Iris pigment epithelial cell (primary cell): ENCODE results near the gene PCID2.

Source experiments
- DNase-seq: peaks from one replicate; pipeline ENCODE4 v3.0.0-alpha.2; 2011; ENCODE audit warnings: low read depth

The PCID2 gene

DNA sequence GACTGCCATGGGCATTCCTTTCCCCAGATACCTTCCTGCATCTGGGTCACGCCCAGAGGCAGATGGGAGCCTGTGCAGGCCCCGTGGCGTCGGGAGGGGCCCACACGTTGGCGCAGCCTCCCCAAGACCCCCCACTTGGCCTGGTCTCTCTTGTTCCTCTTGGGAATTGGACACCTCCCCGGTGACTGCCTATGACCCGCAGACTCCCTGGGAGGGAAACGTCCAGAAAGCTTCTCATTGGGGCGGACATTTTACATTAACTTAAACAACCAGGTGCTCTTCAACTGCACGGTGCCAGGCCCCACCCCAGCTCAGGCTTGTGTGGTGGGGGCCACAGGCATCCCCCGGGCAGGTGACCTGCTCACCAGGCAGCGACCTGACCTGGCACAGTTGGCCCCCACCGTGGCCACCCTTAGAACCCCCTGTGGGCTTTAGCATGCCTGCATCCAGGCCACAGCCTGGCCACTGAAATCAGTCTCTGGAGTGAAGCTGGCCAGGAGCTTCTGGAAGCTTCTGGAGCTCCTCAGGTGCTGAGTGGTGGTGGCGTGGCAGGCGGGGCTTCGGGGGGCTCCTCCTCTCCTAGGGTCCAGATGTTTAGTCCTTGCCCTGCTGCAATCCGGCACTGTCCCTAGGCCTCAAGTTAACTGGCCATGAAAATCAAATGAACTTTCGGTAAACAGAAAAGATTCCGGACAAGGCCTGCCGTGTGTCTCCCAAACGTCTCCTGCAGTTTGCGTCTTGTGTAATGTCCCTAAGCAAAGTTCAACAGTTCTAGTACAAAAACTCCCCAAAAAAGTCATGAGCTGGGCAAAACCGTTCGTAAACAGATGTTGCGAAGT lies 58.5 kb downstream of the PCID2 start:
- DNase-seq: no peak

DNA sequence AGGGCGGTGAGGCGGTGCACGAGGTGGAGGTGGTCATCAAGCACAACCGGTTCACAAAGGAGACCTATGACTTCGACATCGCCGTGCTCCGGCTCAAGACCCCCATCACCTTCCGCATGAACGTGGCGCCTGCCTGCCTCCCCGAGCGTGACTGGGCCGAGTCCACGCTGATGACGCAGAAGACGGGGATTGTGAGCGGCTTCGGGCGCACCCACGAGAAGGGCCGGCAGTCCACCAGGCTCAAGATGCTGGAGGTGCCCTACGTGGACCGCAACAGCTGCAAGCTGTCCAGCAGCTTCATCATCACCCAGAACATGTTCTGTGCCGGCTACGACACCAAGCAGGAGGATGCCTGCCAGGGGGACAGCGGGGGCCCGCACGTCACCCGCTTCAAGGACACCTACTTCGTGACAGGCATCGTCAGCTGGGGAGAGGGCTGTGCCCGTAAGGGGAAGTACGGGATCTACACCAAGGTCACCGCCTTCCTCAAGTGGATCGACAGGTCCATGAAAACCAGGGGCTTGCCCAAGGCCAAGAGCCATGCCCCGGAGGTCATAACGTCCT lies 59.4 kb downstream of the PCID2 start:
- DNase-seq: no peak

DNA sequence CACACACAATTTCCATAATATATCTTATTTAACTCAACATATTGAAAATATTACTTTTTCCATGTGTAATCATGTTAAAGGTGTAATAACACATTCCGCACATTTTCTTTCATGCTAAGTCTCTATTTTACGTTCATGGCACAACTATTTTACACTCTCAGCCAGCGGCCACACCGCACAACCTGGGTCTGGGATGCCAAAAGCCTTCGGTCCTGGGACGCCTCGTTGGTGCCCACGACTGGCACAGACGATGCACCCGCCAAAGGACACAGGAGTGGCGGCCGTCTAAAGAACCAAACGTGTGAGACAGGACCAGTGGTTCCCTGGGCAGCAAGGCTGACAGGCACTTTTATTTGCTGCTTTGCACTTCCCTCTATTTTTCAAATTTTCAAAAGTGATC lies 60.1 kb downstream of the PCID2 start:
- DNase-seq: no peak

DNA sequence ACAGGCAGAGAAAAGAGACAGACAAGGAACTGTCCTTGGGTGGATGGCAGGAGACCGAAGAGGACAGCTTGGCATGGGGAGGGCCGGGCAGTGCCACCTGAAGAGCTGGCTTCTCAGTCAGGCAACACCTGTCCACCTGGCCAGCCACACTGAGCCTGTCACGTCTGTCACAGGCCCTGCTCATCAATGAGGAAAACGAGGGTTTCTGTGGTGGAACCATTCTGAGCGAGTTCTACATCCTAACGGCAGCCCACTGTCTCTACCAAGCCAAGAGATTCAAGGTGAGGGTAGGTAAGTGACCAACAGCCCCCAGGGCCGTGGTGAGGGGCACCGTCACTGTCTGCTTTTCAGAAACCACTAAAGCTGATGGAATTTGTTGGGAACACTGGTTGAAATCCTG lies 61.3 kb downstream of the PCID2 start:
- DNase-seq: no peak

DNA sequence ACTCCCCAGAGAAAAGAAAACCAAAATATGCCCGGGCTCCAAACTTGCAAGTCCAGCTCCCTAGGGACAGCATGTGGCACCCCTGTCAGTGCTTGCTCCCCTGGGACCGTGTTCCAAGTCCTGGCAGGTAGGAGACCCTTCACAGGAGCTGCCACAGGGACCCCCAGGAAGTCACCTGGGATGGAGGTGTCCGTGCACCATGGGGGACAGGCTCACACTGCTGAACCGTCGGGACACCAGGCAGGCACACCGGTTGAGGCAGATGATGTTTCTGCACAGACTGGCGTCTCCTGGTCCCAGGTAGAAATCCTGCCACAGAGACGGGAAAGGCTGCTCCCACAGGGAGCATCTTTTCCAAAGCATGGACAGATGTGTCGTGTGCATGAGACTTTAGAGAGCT lies 61.7 kb downstream of the PCID2 start:
- no peak for DNase-seq

DNA sequence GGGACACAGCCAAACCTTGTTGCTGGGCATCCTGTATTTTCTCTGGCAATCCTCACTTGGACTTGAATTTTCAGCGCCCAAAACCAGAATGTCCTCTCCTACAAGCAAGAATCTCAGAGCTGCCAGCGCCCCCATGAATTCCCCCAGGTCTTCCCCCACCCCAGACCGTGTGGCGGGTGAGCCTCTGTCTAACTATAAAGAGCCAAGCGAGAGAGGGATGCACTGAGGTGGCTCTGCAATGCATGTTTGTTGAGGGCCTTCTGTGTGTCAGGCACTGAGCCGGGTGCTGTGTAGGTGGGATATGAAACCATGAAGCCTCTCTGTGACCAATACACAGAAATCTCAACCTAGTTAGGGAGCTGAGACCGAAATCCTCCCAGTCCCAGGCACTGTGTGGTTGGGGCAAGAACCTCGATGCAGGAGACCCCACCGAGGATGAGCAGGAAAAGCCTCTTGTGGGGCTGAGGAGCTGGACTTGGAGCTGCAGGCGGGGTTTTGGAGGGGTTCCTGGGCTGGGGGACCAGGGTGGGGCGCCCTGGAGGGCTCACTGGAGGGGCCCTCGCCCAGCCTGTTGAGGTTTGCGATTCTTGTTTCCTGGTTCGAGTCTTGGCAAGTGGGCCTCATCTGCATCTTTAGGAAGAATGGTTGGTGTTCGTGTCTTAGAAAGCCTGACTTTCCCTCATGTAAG lies 62.4 kb downstream of the PCID2 start:
- DNase-seq: no peak

DNA sequence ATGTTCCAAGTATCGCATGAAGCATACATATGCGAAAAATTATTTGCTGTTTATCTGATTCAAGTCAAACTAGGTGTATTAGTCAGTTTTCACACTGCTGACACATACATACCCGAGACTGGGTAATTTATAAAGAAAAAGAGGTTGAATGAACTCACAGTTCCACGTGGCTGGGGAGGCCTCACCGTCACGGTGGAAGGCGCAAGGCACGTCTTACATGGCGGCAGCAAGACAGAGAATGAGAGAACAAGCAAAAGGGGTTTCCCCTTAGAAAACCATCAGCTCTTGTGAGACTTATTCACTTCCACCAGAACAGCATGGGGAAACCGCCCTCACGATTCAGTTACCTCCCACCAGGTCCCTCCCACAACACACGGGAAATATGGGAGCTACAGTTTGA lies 63.0 kb downstream of the PCID2 start:
- DNase-seq: no peak

DNA sequence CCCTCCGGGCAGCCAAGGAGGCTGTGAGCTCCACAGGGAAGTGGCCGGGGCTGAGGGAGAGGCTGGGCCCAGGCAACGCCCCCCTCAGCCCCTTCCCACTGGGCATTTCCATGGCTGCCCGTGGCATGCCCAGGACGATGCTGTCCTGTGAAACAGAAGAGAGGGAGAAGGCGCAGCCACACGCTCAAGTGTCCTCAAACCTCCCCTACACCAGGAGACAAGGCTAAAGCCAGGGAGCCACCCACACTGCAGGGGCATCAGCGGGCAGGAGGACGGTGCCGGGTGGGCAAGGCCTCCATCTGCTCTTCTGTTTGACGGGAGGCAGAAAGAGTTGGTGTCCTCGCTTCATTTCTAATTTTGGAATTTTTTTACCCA lies 64.2 kb downstream of the PCID2 start:
- DNase-seq: no peak

DNA sequence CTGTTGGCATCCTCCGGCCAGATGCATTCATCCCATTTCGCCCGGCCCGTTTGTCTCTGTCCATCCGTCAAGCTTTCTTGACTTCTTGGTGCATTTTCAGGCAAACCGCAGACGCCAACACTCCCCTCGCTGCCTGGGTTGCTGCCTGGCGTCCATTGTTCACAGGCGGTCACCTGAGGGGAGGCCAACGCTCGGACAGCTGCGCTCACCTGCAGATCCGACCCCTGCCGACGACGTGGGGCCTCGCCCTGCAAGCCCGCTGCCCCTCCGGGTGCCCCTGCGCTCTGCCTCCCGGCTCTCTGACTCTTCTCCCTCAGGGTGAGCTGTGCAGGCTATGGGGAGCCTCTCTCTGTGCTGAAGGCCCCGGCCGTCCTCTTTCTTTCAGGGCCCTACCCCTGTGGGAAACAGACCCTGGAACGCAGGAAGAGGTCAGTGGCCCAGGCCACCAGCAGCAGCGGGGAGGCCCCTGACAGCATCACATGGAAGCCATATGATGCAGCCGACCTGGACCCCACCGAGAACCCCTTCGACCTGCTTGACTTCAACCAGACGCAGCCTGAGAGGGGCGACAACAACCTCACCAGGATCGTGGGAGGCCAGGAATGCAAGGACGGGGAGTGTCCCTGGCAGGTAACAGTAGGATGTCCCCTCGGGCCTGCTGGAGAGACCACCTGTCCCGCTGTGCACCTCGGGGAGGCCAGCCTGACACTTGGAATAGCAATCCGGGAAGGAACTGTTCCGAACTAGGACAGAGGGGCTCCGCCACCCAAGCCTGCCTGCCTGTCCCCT lies 64.8 kb downstream of the PCID2 start:
- no peak for DNase-seq

DNA sequence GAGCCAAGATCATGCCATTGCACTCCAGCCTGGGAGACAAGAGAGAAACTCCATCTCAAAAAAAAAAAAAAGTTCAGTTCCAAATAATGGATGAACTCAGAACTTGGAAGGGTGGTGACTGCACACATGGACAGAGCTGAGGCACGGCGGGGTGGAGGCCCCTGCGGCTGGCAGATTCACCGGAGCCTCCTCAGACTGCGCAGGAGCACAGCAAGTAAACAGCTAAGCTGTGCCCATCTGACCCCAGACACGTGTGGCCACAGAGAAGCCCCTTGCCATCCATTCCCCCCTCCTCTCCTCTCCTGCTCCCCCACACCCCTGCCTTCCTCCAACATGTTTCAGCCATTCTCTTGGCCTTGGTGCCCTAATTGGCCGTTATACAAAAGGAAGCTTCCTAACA lies 65.6 kb downstream of the PCID2 start:
- no peak for DNase-seq

DNA sequence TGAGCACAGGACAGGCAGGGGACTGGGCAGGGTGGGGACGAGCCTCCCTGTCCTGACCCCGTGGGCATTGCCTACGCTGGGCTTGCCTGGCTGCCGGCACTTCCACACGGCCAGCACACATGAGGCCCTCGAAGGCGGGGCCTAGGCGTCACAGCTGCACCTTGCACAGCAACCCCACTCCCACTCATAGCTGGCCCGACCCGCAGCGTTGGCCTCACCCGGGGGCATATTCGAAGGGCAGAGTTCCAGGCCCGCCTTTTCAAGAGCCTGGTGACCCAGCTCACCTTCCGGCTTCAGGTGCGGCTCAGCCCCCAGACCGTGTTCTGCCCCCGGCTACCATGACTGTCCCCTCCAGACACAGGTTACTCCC lies 66.9 kb downstream of the PCID2 start:
- no peak for DNase-seq

DNA sequence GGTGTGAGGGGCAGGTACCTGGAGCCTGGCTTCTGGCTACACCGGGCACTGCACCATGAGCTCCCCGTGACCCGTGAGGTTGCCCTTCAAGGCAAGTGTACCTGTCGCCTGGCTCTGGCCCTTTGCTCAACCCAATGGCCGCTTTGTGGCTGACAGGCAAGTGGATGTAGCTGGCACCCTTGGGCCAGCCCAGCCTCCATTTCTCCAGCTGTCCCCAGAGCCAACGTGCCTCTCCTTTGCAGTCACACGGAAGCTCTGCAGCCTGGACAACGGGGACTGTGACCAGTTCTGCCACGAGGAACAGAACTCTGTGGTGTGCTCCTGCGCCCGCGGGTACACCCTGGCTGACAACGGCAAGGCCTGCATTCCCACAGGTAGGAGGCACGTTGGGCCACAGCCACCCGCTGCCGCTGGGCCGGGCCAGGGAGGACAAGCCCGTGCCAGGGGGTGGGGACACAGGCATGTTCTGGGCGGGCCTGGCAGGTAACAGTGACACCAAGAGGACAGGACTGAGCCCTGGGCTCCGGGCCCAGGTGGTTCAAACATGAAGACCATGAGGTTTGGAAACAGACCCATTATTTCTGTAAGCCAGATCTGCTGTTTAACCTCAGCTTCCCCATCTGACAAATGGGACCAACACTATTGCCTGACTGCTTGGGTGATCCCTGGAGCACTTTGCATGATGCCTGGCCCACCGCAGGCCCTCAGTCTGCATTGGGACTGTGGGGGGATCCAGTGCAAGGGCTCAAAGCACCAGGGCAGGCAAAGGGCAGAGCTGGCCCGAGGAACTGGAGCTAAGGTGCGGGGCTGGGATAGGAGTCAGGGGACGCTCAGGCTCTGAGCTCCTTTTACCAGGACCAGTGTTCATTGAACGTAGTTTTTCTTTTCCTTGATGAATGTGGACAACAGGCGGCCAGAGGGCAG lies 67.5 kb downstream of the PCID2 start:
- DNase-seq: no peak

DNA sequence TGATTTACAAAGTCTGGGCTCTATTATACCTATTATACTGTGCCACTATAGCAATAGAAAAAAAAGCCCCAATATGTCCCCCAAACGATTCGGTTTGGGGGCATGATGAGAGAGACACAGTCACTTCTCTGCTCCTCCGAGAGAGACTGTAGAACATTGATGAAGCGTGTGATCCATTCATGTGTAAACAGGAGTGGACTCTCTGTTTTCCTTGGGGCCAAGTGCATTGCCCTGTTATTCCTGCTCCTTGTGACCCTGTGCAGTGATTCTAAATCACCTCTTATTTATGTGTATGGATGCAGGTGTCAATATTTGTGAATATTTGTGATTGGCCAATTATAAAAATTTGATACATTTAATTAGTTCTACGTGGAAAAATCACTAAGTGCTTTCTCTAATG lies 68.9 kb downstream of the PCID2 start:
- DNase-seq: no peak

DNA sequence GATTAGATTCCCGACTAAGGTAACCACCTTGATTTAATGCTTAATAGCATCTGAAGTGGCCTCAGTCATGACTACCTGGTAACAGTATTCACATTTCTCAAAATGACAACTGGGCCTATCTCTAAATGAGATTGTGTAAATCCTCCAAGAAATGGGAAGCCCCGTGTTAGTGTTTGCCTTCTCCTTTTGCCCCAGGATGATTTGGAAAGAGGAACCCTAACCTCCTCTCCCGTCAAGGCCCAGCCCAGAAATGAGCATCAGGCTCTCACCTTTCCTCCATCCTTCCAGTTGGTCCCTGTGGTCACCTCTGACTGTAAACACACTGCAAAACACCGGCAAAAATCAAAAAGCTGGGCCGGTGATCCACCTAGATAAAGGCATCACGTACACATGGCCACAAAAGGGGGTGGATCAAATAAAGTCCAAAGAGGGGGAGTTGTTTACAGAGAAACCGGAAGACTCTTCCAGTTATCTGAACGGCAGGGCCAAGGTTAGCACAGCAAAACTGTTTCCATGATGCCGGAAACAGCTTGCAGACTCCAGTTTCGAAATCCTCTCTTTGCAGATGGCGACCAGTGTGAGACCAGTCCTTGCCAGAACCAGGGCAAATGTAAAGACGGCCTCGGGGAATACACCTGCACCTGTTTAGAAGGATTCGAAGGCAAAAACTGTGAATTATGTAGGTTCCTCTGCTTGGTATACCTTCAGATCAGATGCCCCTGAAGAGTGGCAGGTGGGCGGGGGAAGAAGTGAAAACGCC lies 69.5 kb downstream of the PCID2 start:
- DNase-seq: peak; percentile 11

DNA sequence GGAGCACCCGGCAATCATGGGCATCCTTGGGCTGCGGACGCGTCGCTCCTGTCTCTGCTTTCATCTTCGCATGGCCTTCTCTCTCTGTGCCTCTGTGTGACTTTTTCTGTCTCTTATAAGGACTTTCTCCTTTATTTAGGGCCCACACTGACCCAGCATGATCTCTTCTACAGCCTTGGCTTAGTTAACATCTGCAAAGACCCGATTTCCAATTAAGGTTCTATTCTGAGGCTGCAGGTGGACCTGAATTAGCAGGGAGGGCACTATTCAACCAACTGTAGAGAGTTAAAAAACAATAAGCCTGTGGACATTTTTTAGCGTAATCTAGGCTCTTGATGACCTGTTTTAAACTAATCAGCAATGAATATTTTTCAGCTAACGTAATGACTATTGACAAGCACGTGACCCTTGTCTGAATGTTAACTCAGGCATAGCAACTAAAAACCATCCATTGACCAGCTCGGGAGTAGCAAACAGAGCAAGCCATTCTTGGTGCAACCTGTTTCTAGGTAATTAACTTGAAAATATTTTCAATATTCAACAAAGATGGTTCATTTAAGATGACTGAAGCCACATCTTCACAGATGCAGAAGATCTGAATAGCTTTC lies 70.7 kb downstream of the PCID2 start:
- no peak for DNase-seq

DNA sequence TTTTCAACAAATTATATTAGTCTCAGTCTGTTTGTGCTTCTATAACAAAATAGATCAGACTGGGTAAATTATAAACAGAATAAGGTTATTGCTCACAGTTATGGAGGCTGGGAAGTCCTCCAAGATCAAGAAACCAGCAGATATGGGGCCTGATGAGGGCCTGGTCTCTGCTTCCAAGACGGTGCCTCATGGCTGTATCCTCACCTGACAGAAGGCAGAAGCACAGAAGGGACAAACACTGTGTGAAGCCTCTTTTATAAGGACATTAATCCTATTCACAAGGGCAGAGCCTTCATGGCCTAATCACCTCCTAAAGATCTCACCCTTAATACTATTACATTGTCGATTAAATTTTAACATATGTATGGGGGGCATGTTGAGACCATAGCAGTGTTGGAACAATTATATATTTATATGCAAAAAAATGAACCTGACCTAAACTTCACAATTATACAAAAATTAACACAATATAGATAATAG lies 73.1 kb downstream of the PCID2 start:
- no peak for DNase-seq

DNA sequence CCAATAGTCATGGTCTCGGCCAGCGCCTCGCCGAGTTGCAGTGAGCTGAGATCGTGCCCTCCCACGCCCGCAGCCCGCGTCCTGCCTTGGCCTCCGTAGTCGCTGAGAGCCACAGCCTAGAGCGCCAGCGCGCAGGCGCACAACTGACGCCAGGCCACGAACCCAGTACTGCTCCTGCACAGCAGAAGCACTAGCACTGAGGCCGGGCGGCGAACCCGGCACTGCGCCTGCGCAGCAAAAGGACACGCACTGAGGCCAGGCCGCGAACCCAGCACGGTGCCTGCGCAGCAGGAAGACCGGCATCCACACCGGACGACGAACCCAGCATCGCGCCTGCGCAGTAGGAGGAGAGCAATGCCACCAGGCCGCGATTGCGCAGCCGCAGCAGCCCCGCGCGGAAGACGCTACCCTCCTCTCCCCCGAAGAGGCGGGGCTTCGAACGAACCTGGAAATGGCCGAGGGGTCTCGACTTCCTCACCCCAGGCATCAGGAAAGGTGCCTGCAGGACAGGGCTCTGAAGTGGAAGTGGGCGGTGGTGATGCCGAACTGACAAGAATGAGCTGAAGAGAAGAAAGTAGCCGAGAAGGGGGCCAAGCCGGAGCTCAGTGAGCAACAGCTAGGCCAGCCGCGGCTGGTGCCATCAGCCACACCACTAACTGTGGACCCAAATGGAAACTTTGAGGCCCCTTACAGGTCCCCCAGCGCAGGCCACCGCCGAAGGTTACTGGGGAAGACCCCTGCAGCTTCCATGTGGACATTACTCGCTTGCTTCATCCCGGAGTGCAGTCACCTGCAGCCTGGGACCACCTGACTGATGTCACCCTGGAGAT lies 78.3 kb downstream of the PCID2 start:
- no peak for DNase-seq

DNA sequence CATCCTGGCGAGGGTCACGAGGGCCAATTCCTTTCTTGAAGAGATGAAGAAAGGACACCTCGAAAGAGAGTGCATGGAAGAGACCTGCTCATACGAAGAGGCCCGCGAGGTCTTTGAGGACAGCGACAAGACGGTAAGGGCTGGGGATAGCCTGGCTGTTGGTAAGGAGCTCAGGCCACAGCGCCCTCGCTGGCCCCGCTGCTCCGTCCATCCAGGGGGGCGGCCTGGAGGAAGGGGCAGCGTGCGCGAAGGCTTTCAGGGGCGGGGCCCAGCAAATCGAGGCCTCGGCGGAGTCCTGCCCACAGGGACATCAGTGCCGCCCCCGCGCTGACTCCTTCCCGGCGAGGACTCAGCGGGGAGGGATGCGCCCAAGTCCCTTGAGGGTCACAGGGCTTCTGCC lies 79.0 kb downstream of the PCID2 start:
- no peak for DNase-seq
